ENCODE data around the gene PRKAG3.

GRCh38 chr2:218829868-218830451 is 1.6 kb downstream of the PRKAG3 start:
- TF ChIP-seq, protein P1, sequence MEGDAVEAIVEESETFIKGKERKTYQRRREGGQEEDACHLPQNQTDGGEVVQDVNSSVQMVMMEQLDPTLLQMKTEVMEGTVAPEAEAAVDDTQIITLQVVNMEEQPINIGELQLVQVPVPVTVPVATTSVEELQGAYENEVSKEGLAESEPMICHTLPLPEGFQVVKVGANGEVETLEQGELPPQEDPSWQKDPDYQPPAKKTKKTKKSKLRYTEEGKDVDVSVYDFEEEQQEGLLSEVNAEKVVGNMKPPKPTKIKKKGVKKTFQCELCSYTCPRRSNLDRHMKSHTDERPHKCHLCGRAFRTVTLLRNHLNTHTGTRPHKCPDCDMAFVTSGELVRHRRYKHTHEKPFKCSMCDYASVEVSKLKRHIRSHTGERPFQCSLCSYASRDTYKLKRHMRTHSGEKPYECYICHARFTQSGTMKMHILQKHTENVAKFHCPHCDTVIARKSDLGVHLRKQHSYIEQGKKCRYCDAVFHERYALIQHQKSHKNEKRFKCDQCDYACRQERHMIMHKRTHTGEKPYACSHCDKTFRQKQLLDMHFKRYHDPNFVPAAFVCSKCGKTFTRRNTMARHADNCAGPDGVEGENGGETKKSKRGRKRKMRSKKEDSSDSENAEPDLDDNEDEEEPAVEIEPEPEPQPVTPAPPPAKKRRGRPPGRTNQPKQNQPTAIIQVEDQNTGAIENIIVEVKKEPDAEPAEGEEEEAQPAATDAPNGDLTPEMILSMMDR (conservative IDR thresholded peaks at IDR 0.05; ENCODE audit: low read depth in 2 of 2): no peak
- TF ChIP-seq, protein P2, sequence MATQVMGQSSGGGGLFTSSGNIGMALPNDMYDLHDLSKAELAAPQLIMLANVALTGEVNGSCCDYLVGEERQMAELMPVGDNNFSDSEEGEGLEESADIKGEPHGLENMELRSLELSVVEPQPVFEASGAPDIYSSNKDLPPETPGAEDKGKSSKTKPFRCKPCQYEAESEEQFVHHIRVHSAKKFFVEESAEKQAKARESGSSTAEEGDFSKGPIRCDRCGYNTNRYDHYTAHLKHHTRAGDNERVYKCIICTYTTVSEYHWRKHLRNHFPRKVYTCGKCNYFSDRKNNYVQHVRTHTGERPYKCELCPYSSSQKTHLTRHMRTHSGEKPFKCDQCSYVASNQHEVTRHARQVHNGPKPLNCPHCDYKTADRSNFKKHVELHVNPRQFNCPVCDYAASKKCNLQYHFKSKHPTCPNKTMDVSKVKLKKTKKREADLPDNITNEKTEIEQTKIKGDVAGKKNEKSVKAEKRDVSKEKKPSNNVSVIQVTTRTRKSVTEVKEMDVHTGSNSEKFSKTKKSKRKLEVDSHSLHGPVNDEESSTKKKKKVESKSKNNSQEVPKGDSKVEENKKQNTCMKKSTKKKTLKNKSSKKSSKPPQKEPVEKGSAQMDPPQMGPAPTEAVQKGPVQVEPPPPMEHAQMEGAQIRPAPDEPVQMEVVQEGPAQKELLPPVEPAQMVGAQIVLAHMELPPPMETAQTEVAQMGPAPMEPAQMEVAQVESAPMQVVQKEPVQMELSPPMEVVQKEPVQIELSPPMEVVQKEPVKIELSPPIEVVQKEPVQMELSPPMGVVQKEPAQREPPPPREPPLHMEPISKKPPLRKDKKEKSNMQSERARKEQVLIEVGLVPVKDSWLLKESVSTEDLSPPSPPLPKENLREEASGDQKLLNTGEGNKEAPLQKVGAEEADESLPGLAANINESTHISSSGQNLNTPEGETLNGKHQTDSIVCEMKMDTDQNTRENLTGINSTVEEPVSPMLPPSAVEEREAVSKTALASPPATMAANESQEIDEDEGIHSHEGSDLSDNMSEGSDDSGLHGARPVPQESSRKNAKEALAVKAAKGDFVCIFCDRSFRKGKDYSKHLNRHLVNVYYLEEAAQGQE (IDR thresholded peaks at IDR 0.05; ENCODE audit: unreplicated experiment): no peak
- no peak for TF ChIP-seq POLR2AphosphoS5 (IDR thresholded peaks at IDR 0.05; ENCODE audit: low read depth)
- TF ChIP-seq, protein P3, sequence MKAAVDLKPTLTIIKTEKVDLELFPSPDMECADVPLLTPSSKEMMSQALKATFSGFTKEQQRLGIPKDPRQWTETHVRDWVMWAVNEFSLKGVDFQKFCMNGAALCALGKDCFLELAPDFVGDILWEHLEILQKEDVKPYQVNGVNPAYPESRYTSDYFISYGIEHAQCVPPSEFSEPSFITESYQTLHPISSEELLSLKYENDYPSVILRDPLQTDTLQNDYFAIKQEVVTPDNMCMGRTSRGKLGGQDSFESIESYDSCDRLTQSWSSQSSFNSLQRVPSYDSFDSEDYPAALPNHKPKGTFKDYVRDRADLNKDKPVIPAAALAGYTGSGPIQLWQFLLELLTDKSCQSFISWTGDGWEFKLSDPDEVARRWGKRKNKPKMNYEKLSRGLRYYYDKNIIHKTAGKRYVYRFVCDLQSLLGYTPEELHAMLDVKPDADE (IDR thresholded peaks at IDR 0.05): no peak
- TF ChIP-seq EZH2 (IDR thresholded peaks at IDR 0.05; ENCODE audit: low read depth, unreplicated experiment): no peak
- TF ChIP-seq EZH2phosphoT487 (IDR thresholded peaks at IDR 0.05; ENCODE audit: unreplicated experiment): no peak
- TF ChIP-seq STAT1 (IDR thresholded peaks at IDR 0.05; ENCODE audit: unreplicated experiment): no peak
- TF ChIP-seq JUNB (IDR thresholded peaks at IDR 0.05; ENCODE audit: unreplicated experiment): no peak
- TF ChIP-seq, protein P4, sequence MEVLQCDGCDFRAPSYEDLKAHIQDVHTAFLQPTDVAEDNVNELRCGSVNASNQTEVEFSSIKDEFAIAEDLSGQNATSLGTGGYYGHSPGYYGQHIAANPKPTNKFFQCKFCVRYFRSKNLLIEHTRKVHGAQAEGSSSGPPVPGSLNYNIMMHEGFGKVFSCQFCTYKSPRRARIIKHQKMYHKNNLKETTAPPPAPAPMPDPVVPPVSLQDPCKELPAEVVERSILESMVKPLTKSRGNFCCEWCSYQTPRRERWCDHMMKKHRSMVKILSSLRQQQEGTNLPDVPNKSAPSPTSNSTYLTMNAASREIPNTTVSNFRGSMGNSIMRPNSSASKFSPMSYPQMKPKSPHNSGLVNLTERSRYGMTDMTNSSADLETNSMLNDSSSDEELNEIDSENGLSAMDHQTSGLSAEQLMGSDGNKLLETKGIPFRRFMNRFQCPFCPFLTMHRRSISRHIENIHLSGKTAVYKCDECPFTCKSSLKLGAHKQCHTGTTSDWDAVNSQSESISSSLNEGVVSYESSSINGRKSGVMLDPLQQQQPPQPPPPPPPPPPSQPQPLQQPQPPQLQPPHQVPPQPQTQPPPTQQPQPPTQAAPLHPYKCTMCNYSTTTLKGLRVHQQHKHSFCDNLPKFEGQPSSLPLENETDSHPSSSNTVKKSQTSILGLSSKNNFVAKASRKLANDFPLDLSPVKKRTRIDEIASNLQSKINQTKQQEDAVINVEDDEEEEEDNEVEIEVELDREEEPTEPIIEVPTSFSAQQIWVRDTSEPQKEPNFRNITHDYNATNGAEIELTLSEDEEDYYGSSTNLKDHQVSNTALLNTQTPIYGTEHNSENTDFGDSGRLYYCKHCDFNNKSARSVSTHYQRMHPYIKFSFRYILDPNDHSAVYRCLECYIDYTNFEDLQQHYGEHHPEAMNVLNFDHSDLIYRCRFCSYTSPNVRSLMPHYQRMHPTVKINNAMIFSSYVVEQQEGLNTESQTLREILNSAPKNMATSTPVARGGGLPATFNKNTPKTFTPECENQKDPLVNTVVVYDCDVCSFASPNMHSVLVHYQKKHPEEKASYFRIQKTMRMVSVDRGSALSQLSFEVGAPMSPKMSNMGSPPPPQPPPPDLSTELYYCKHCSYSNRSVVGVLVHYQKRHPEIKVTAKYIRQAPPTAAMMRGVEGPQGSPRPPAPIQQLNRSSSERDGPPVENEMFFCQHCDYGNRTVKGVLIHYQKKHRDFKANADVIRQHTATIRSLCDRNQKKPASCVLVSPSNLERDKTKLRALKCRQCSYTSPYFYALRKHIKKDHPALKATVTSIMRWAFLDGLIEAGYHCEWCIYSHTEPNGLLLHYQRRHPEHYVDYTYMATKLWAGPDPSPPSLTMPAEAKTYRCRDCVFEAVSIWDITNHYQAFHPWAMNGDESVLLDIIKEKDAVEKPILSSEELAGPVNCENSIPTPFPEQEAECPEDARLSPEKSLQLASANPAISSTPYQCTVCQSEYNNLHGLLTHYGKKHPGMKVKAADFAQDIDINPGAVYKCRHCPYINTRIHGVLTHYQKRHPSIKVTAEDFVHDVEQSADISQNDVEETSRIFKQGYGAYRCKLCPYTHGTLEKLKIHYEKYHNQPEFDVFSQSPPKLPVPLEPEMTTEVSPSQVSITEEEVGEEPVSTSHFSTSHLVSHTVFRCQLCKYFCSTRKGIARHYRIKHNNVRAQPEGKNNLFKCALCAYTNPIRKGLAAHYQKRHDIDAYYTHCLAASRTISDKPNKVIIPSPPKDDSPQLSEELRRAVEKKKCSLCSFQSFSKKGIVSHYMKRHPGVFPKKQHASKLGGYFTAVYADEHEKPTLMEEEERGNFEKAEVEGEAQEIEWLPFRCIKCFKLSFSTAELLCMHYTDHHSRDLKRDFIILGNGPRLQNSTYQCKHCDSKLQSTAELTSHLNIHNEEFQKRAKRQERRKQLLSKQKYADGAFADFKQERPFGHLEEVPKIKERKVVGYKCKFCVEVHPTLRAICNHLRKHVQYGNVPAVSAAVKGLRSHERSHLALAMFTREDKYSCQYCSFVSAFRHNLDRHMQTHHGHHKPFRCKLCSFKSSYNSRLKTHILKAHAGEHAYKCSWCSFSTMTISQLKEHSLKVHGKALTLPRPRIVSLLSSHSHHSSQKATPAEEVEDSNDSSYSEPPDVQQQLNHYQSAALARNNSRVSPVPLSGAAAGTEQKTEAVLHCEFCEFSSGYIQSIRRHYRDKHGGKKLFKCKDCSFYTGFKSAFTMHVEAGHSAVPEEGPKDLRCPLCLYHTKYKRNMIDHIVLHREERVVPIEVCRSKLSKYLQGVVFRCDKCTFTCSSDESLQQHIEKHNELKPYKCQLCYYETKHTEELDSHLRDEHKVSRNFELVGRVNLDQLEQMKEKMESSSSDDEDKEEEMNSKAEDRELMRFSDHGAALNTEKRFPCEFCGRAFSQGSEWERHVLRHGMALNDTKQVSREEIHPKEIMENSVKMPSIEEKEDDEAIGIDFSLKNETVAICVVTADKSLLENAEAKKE (CRISPR knock-in tag; IDR thresholded peaks at IDR 0.05): no peak
